Naive thymus-derived CD4-positive, alpha-beta T cell (primary cell): ENCODE results near the gene CALY. TPM values are rescaled to one million over a fixed set of nuclear protein-coding genes. Genes with fewer than 3 reads are reported as not detected.

ENCODE experiments used
- microRNA-seq: library from miRNA; unstranded; fragments of <30 nt; microRNA quantifications from one replicate; pipeline ENCODE4 v1.2.0, GENCODE V29; 2022; ENCODE audit warnings: borderline microRNAs expressed
- polyA plus RNA-seq, 2 donors: library from polyadenylated mRNA; unstranded; fragments of 300-500 nt; fragmentation: Illumina TruSeq; gene quantifications; one replicate each; pipeline ENCODE4 v1.2.3, GENCODE V29; 2021
- total RNA-seq, 6 experiments: library from RNA in 5 of 6; stranded (reverse) in 5 of 6; gene quantifications; 1 replicate in 5 of 6; 2 replicates in 1 of 6; pipeline ENCODE4 v1.2.3 and lab custom pipeline; 2021 to 2026

CALY gene
- total and polyA plus RNA-seq, 7 experiments from 2014 or later: 0.33 to 5.1 (median 1.9) TPM; not detected in 1

Small RNA genes within 50 kb of the gene (microRNA-seq; reads per million reads assigned to microRNA genes)
- not detected for gene MIR3944

Other genes with a start within 250 kb of the CALY start
- not detected for gene ADGRA1, start 249.0 kb downstream of the CALY start, total RNA-seq
- gene ADGRA1, start 249.0 kb downstream of the CALY start, polyA plus RNA-seq: not detected
- gene KNDC1, start 176.7 kb downstream of the CALY start, total RNA-seq: 1 to 10 TPM in 1 of 5 experiments, under 1 TPM in 3, not detected in 1; 0.05 to 3.6 (median 0.60) TPM
- gene KNDC1, start 176.7 kb downstream of the CALY start, polyA plus RNA-seq: not detected
- gene UTF1, start 106.7 kb downstream of the CALY start, total RNA-seq: under 1 TPM in 1 of 5 experiments, not detected in 4; 0.56 TPM
- not detected for gene UTF1, start 106.7 kb downstream of the CALY start, polyA plus RNA-seq
- 1 to 10 TPM in 1 of 5 experiments, under 1 TPM in 1, not detected in 3; 0.85 to 5.7 TPM for gene VENTX, start 99.0 kb downstream of the CALY start, total RNA-seq
- not detected for gene VENTX, start 99.0 kb downstream of the CALY start, polyA plus RNA-seq
- gene ADAM8, start 60.0 kb downstream of the CALY start, total RNA-seq: 100 to 1,000 TPM in 2 of 5 experiments, 10 to 100 TPM in 3; 19.5 to 239 (median 87.6) TPM
- 10 to 100 TPM; 22.7 to 27.8 TPM for gene ADAM8, start 60.0 kb downstream of the CALY start, polyA plus RNA-seq
- 10 to 100 TPM; 67.7 to 97.0 (median 69.5) TPM for gene TUBGCP2, start 28.0 kb downstream of the CALY start, total RNA-seq
- 10 to 100 TPM; 29.6 to 32.6 TPM for gene TUBGCP2, start 28.0 kb downstream of the CALY start, polyA plus RNA-seq
- 10 to 100 TPM; 29.6 to 49.8 (median 32.8) TPM for gene ZNF511, start 28.0 kb downstream of the CALY start, total RNA-seq
- 10 to 100 TPM; 78.9 to 88.1 TPM for gene ZNF511, start 28.0 kb downstream of the CALY start, polyA plus RNA-seq
- not detected for gene PRAP1, start 10.5 kb upstream of the CALY start, total RNA-seq
- gene PRAP1, start 10.5 kb upstream of the CALY start, polyA plus RNA-seq: not detected
- 10 to 100 TPM; 11.2 to 24.6 (median 16.9) TPM for gene FUOM, start 21.1 kb upstream of the CALY start, total RNA-seq
- gene FUOM, start 21.1 kb upstream of the CALY start, polyA plus RNA-seq: 10 to 100 TPM; 21.9 to 22.9 TPM
- 10 to 100 TPM; 17.5 to 39.8 (median 28.9) TPM for gene ECHS1, start 36.5 kb upstream of the CALY start, total RNA-seq
- 100 to 1,000 TPM in 1 of 2 donors, 10 to 100 TPM in 1; 81.9 to 104 TPM for gene ECHS1, start 36.5 kb upstream of the CALY start, polyA plus RNA-seq
- gene PAOX, start 42.4 kb upstream of the CALY start, total RNA-seq: 1 to 10 TPM; 1.6 to 9.8 (median 7.7) TPM
- 1 to 10 TPM; 6.1 to 8.7 TPM for gene PAOX, start 42.4 kb upstream of the CALY start, polyA plus RNA-seq
- 10 to 100 TPM; 51.0 to 67.1 (median 57.2) TPM for gene MTG1, start 57.3 kb upstream of the CALY start, total RNA-seq
- gene MTG1, start 57.3 kb upstream of the CALY start, polyA plus RNA-seq: 10 to 100 TPM; 25.6 to 40.7 TPM
- not detected for gene SPRN, start 87.7 kb upstream of the CALY start, total RNA-seq
- under 1 TPM; 0.10 to 0.34 TPM for gene SPRN, start 87.7 kb upstream of the CALY start, polyA plus RNA-seq
- gene SCART1, start 117.0 kb upstream of the CALY start, total RNA-seq: 1 to 10 TPM; 2.3 to 8.6 (median 4.5) TPM
- under 1 TPM in 1 of 2 donors, not detected in 1; 0.03 TPM for gene SCART1, start 117.0 kb upstream of the CALY start, polyA plus RNA-seq
- gene CYP2E1, start 190.5 kb upstream of the CALY start, total RNA-seq: 1 to 10 TPM in 4 of 5 experiments, under 1 TPM in 1; 0.19 to 2.2 (median 1.7) TPM
- not detected for gene CYP2E1, start 190.5 kb upstream of the CALY start, polyA plus RNA-seq
- gene SYCE1, start 228.7 kb upstream of the CALY start, total RNA-seq: under 1 TPM in 3 of 5 experiments, not detected in 2; 0.22 to 0.41 (median 0.24) TPM
- gene SYCE1, start 228.7 kb upstream of the CALY start, polyA plus RNA-seq: under 1 TPM in 1 of 2 donors, not detected in 1; 0.61 TPM